NCI-H69 (cell line): ENCODE data around the gene ADIG.

Source experiments
- DNase-seq: peaks from one replicate; lab custom pipeline; 2025; lab: John Stamatoyannopoulos, UW

The ADIG gene

DNA sequence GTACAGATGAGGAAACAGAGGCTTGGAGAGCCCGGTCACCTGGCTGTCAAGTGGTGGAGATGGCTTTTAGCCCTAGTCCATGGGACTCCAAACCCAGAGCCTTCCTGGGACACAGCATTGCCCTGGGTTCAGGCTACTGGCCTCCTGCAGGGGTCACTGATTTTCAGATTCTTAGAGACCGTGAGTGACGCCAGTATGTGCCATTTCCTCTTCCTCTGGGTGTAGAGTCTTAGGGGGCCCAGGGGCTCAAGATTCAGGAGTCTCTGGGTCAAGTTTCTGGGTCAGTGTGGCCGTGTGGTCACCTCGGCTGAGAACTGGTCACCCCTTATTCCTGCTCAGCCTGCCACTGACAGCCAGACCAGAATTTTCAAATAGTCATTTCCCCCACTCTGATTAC, 21.2 kb downstream of the ADIG start:
- DNase-seq, result no peak

GRCh38 chr20:38603286-38603685, 22.3 kb downstream of the ADIG start:
- DNase-seq, result no peak

- no peak for DNase-seq
These were observed 23.9 kb downstream of the ADIG start for GRCh38 chr20:38604873-38605303.

DNA sequence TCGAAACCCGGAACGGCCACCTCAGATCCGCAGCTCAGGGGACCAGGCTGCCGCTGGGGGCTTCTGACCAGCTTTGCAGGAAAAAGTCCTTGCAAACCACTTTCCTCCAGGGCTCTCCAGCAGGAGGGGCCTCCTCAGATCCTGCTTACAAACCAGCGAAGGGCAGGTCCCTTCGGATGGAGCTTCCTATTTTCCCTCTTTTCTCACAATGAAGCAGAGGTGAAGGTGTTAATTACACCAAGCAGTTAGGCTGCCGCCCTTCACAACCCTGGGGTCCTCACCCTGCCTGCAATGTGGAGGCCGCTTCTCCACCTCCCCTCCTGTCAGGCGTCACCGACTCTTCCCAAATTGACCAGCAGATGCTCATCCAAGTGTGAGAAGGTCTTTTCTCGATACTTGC, 26.4 kb downstream of the ADIG start:
- DNase-seq, result no peak

DNA sequence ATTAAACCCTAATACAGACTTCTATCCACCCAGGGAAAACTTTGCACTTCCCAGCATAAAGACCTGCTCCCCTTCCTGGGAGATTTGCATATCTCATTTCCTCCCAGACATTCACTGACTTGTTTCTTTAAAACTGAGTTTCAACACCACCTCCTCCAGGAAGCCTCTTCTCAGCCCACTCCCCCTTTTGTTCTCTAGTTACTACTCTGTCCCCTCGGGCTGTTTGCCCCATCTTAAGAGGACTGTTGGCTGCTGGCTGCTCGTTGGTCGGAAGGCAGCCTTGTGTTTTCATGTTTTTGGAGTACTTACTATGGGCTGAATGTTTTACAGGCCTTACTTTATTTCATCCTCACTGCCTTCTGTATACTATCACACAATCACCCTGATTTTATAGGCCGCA, 27.2 kb downstream of the ADIG start:
- DNase-seq, result no peak

DNA sequence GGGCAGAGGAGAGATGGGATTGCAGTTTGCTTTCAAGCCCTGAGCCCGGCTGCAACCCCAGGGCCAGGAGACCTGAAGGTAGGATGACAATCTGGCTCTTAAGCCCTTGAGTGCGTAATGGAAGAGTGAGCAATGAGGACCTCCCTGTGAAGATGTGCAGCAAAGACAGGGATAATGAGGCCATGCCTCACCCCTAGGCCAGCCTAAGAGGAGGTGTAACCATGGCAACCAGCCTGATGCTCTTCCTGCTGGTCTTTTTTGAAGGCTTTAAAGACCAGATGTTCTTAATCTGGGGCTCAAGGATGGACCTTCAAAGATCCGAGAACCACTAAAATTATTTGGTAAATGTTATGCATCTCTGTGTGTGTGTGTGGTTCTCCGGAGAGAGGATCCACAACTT, 28.8 kb downstream of the ADIG start:
- peak; percentile 5 for DNase-seq

GRCh38 chr20:38610521-38610920, 29.5 kb downstream of the ADIG start:
- DNase-seq, result no peak

- no peak for DNase-seq
These were observed 31.9 kb downstream of the ADIG start for GRCh38 chr20:38612751-38613515.

- no peak for DNase-seq
These were observed 34.3 kb downstream of the ADIG start for GRCh38 chr20:38615283-38615682.

- DNase-seq, result no peak
These were observed 35.5 kb downstream of the ADIG start for GRCh38 chr20:38616457-38616856.

DNA sequence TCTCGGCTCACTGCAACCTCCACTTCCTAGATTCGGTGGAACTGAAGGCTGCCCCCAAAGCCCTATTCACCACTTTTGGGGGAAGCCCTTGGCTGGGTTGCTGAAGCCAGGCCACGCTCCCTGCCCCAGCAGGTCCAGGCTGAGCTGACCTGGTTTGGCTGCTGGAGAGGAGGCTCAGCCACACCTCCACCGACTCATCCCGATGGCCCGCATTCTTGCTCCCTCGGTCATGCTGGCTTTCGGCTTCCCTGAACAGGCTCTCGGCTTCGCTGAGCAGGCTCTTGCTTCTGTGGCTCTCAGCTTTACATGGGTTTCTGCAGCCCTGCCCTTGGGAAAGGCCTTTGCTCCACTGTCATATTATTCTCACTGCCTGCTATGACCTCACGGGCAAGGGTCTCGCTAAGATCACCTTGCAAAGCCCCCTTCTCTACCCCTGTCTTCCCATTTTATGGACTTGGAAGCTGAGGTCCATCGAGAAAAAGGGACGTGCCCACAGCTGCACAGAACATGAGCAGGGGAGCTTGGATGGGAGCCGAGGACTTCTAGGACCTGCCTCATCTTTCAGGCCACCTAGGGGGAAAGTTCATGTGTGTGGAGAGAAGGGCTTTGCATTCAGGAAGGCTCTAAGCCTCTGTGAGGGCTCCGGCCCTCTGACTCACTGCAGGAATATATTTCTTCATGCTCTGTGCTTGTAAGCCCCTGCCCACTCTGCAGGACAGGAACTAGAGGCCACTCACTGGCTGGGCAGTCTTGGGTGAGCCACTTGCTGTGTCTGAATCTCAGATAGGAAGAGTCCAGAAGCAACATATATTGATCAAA, 36.2 kb downstream of the ADIG start:
- no peak for DNase-seq

DNA sequence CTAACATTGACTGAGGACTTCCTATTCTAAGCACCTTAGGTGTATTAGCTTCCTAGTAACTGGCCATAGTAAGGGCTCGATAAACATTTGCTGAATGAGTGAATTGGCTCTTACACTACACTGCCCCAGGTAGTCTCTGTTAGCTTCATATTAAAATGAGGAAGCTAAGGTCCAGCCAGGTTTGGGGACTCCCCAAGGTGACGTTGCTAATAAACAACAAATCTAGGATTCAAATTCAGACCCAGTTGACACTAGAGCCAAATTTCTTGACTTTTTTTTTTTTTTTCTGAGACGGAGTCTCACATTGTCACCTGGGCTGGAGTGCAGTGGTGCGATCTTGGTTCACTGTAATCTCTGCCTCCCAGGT, 36.8 kb downstream of the ADIG start:
- DNase-seq, result no peak

DNA sequence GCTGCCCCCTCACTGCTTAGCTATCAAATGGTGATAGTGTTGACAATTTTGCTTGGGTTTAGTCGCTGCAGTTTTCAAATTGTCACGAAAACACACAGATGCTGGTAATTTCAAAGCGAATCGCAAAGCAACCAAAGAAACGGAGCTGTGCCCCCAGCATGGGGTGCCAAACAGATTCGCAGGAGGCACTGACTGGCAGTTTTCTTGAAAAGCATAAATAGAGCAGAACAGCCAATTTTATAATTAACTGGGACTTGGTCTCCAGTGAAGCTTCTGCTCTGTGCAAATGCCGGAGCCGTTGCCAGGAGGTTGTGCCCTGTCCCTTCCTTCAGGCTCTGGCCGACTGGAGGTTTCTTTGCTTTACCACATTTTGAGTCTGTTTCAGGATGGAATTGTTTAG, 39.4 kb downstream of the ADIG start:
- DNase-seq, result peak; percentile 67

- DNase-seq, result no peak
These were observed 42.1 kb downstream of the ADIG start for GRCh38 chr20:38623061-38623460.

DNA sequence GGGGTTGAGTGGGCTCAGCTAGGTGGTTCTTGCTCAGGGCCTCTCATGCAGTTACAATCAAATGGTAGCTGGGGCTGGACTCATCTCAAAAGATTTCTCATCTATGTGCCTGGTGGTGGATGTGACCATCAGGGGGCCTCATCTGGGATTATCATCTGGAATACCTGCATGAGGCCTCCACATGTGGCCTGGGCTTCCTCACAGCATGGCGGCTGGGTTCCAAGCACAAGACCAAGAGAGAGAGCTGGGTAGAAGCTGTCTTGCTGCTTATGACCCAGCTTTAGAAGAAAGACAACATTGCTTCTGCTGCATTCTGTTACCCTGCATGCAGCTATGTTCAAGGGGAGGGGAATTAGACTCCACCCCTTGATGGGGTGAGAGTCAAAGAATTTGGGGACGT, 43.1 kb downstream of the ADIG start:
- DNase-seq, result no peak

- DNase-seq, result no peak
These were observed 44.9 kb downstream of the ADIG start for GRCh38 chr20:38625896-38626295.

- DNase-seq, result no peak
These were observed 46.1 kb downstream of the ADIG start for GRCh38 chr20:38626921-38627659.

DNA sequence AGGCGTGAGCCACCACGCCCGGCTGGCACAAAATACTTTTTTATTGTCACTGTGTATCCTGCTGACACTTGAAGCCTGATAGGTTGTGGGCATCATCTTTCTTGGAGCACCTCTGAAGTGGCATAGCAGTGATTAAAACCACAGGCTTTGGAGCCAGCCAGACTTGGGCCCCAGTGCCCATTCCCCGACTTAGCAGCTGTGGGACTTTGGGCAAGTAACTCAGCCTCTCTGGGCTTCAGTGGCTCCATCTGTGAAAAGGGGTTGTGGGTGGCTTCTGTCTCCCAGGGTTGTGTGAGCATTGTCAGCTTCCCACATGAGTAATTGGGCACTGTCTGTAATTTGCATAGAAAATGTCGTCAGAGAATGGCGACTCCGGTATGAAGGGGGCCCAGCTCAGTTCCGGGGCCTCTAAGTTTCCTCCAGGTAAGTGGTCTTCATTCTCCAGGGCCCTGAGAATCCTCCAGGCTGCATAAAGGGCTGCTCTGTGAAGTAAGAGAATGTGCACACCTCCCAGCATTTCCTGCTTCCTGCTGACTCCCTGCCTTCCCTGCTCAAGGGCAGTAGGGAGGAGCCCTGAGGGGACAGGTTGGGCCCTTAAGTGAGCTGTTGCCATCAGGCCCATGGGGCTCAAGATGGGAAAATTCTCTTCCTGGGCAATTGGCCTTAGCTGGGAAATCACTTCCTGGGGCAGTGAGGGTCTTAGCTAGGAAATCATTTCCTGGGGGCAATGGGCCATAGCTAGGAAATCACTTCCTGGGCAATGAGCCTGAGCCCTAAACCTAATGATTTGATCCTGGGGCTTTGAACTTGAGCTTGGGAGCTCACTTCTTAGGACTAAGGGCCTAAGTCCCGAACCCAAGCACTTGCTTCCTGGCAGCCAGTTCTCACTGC, 47.8 kb downstream of the ADIG start:
- DNase-seq, result peak; percentile 4

- DNase-seq, result no peak
These were observed 49.0 kb downstream of the ADIG start for GRCh38 chr20:38629979-38630378.

DNA sequence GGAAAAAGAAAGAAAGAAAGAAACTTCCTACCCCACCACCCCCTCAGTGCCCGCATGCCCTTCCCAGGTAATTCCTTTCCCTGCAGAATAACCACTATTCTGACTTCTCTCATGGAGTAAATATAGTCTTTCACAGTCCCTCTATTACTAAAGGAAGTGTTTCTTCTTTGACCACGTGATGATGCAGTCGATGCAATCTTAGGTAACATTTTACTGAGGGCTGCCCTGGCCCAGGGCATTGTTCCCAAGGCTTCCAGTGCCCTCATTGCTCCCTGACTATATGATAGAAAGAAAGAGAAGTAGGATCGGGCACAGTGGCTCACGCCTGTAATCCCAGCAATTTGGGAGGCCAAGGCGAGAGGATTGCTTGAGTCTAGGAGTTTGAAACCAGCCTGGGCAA, 49.7 kb downstream of the ADIG start:
- no peak for DNase-seq

GRCh38 chr20:38631155-38632022, 50.4 kb downstream of the ADIG start:
- no peak for DNase-seq
